SKM-1 treated with dmso at 0.1 percent for 144 hours (cell line): ENCODE data around the gene RANBP17.
A peak's percentile ranks its signal among the peaks of the same experiment; 100 is the strongest.
"Not testable (repeated sequence)": the region's sequence is repeated elsewhere in the genome, so short reads cannot be mapped to it uniquely, and the experiment has no call there.

Experiments used
- DNase-seq: peaks from one replicate; lab custom pipeline; 2025; ENCODE audit not compliant: unreplicated experiment; lab: John Stamatoyannopoulos, UW

Gene RANBP17

GRCh38 chr5:170861917-170862766, at the start of gene RANBP17:
RANBP17 (plus strand) TSS chr5:170862018.
- peak; percentile 53 for DNase-seq

GRCh38 chr5:170813231-170813630, 48.6 kb upstream of the RANBP17 start:
- no peak for DNase-seq

DNA sequence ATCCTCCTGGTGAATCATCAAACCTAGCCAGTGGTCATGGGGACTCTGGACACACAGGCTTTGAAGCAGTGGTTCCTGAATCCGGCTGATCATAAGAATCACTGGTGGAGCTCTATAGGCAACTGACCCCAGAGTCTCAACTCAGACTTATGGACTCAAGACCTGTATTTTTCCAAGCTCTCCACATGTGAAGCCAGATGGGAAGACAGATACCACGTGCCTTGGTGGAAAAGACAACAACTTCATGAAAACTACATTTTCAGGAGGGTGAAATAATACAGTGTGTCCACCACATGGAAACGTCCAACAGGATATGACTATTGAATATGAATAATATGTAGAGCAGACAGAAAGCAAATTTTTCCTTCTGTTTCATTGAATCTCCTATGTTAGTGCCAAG, 44.6 kb upstream of the RANBP17 start:
- DNase-seq: no peak

DNA sequence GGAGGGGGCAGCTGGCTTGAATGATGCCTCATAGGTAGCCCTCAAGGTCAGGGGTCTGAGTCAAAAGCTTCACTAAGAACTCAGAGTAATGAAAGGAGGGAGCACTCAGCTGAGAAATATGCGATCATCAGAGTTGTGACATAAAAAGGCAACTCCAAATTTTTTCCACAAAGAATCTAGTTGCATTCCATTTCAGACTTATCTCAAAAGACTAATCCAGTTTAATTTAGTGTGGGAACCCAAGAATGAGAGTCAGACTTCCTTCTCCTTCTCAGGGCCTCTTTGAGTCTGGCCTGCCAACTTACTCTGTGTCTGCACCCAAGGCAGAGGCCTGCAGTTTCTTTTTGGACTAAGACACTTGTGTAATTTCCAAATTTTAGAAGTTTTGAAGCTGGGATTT, 43.6 kb upstream of the RANBP17 start:
- DNase-seq: no peak

DNA sequence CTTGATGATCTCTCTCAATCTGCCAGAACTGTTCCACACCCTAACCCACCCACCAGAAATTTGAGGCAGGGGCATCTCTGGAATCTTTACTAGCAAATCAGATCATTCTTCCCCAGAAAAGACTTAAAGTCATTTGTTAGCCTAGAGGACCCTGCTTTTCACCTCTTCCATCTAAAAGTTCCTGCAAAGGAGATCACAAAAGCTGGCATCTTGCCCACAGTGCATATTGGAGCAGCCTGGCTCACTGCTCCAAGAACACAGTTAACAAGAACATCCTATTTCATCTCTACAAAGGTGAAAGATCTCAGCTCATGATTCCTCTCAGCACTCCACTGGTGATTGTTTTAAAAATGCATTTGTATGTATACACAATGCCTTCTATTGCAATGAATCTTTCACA, 42.0 kb upstream of the RANBP17 start:
- DNase-seq: no peak

GRCh38 chr5:170821257-170821800, 40.5 kb upstream of the RANBP17 start:
- no peak for DNase-seq

DNA sequence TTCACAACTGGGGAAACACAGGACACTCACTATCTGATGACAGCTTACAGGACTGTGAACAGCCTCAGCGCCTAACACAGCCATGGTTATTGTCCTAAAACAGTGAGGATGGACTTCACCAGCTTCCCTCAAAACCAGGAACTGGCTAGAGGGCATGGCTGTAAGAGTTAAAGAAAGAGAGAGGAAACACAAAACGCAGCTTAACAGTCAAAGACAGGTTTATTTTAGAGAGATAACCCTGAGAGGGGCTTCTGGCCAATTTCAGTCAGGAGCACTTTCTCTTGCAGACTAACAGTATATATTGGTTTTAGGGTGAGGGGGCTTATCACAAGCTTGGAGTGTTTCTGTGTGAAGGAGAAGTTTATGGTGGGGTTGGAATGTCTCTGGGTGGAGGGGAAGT, 35.7 kb upstream of the RANBP17 start:
- DNase-seq: no peak

DNA sequence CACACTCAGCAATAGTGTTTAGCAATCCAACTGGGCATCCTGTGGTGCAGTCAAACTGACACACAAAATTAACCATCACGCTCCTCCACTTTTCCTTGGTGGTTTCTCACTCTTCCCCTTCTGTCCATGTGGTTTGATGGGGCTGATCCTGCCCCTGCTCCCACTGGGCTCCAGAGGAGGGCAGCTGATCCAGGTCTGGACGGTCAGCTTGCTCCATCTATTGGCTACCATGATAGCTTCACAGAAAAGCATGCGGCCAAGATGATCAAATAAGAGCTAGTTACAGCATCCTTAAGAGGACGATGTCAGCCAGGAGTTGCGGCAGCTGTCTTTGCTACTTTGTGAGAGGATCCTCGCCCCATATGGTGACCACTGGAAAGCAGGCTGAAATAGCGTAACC, 29.6 kb upstream of the RANBP17 start:
- DNase-seq: no peak

- DNase-seq: not testable (repeated sequence)
These were observed 27.8 kb upstream of the RANBP17 start for GRCh38 chr5:170833981-170834380.

DNA sequence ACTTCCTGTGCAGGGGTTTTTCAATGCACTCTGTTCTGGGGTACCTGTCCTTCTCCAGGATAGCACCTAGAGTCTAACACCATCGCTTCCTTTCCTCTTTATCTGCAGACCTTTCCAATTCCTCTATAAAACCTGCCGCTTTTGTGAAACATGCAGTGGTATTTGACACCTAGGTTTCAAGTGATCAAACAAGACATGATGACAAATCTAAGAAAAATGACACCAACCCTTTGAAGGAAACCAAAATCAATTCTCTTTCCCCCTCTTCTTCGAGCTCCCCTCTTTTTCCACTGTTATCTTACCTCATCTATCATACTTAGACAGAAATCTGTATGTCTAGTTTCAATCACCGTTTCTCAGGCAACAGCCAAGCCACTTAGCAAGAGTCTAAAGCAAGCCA, 25.6 kb upstream of the RANBP17 start:
- no peak for DNase-seq

- DNase-seq: no peak
These were observed 17.9 kb upstream of the RANBP17 start for GRCh38 chr5:170843870-170844269.

- DNase-seq: no peak
These were observed 17.2 kb upstream of the RANBP17 start for GRCh38 chr5:170844651-170845050.

DNA sequence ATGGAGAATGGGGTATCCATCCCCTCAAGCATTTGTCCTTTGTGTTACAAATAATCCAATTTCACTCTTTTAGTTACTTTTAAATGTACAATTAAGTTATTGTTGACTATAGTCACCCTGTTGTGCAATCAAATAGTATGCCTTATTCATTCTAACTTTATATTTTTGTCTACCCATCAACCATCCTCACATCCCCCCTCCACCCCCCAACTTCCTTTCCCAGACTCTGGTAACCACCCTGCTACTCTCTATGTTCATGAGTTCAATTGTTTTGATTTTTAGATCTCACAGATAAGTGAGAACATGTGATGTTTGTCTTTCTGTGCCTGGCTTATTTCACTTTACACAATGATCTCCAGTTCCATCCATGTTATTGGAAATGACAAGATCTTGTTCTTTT, 15.4 kb upstream of the RANBP17 start:
- no peak for DNase-seq

- DNase-seq: no peak
These were observed 15.0 kb upstream of the RANBP17 start for GRCh38 chr5:170846846-170847245.

GRCh38 chr5:170848033-170848432, 13.8 kb upstream of the RANBP17 start:
- DNase-seq: no peak

DNA sequence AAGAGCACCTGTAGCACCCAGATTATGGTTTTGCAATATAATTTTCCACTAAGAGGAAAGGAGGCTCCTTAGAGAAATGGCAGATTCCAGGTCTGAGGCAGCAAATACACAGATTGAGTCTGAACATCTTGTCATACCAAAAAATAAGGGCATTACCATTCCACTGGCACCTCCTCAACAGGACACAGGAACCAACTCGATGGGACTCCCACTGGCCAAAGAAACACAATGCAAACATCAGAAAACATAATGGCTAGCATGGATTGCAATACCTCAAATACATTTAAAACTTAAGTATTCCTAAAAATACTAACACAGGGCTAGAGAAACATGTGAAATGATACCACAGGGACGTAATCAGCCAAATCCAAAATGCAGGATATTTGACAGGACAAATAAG, 12.4 kb upstream of the RANBP17 start:
- no peak for DNase-seq

GRCh38 chr5:170854566-170854965, 7.3 kb upstream of the RANBP17 start:
- DNase-seq: no peak

- DNase-seq: no peak
These were observed 4.8 kb upstream of the RANBP17 start for GRCh38 chr5:170857066-170857465.

DNA sequence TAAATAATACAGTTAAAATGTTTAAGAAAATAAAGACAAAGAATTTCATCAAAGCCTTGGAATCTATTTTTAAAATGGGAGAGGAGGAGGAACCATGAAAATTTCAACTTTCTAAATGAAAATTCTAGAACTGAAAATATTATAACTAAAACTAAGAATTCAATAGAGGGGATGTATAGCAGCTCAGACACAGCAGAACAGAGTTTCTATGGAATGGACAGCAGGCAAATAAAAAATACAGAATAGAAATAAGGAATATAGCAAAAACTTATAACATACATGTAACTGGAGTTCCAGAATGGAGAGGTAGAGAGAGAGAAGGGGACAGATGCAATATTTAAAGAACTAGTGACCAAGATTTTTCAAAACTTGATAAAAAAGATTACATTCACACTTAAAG, 1.4 kb upstream of the RANBP17 start:
- no peak for DNase-seq

DNA sequence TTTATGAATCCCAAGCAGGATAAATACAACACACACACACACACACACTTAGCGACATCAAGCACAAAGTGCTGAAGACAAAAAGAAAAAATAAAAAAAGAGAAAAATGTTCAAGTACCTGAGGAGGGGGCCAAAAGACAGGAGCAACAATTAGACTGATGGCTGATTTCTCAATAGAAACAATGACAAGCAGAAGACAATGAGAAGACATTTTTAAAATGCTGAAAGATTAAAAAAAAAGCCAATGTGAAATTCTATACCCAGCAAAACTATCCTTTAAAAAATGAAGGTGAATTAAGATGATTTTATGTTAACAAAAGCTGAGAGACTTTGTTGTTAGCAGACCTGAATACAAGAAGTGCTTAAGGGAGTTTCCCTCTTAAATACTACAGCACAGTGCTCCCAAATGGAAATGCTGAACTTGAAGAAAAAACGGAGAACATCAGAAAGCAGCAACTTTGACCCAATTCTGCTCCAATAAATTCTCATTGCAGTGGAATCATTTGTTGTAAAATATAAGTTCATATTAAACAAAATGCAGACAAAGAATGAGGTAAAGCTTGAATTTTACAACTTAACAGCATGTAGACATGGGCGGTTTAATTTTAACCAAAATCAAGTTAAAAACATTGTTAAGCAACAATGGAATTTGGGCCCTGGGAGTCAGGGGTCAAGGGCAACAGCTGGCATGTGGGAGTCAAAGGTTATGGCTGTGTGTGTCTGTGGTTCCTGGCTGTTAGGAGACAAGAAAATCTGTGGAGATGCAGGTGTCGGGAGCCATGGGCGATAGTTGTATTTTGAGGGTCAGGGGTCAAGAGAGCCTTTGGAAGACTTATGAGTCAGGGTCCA, 776 bp upstream of the RANBP17 start:
- DNase-seq: no peak

- no peak for DNase-seq
These were observed 226 bp upstream of the RANBP17 start for GRCh38 chr5:170861667-170861916.

DNA sequence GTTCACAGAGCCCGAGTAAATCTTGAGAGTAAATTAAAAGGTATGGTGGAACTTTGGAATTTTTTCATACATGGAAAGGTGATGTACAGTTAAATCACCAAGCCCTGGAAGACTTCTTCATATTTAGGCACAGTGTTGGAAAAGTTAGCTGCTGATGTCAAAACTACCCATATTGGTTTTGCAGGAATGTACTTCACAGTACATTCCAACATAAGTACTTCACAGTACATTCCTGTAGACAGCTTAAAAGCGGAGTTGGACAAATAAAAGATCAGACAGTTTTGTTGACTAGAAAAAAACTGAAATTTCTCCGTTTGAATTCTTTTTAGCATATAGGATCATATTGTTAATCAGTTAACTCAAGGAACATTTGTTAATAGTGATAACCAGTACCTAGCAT, 1.8 kb downstream of the RANBP17 start:
- no peak for DNase-seq
